ENCODE data around the gene ZDHHC14.

ZDHHC14 gene

GRCh38 chr6:157454762-157455714 is 74.0 kb downstream of the ZDHHC14 start:
- TF ChIP-seq, protein P1, sequence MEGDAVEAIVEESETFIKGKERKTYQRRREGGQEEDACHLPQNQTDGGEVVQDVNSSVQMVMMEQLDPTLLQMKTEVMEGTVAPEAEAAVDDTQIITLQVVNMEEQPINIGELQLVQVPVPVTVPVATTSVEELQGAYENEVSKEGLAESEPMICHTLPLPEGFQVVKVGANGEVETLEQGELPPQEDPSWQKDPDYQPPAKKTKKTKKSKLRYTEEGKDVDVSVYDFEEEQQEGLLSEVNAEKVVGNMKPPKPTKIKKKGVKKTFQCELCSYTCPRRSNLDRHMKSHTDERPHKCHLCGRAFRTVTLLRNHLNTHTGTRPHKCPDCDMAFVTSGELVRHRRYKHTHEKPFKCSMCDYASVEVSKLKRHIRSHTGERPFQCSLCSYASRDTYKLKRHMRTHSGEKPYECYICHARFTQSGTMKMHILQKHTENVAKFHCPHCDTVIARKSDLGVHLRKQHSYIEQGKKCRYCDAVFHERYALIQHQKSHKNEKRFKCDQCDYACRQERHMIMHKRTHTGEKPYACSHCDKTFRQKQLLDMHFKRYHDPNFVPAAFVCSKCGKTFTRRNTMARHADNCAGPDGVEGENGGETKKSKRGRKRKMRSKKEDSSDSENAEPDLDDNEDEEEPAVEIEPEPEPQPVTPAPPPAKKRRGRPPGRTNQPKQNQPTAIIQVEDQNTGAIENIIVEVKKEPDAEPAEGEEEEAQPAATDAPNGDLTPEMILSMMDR (IDR thresholded peaks at IDR 0.05; ENCODE audit: control insufficient read depth, insufficient read depth, low read depth, low read length, missing control alignments), result no peak
- DNase-seq (ENCODE audit: low read depth), result no peak
- no peak overlapping the region for H3K4me3 ChIP-seq (ENCODE audit: control insufficient read depth, low read depth, low read length)

DNA sequence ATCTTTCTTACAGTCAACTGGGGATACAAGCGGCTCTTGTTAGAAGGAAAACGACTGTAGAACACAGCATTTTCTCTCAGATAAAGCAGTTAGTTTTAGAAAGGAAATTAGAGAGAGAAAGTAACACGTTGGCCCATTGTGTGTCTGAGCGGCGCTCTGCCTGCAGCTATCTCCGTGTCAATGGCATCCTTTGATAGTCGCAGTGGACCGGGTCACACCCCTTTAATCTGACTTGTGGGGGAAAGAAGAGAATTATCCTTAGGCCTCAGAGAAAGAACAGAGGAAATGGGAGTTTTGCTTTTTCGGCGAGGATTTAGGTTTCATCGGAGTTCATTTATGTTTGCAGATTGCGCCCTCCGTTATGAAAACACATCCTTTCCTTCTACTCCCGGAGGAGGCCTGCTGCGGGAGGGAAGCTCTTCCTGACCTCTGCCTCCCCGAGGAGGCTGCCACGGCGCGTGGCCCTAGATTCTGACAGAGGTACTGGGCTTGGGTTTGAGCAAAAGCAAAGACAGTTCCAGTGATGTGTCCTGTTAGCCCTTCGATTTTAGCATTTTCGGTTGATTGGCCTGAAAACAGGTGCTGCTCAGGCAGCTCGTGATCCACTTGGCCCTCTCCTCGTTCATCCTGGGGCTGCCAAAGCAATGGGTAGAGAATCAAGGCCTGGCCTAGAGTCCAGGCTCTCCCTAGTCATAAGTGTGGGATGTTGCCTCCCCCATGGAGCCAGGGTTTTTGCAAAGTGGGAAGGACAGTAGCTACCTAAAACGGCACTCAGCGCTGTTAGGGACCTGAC is 74.9 kb downstream of the ZDHHC14 start:
- no peak overlapping the region for H3K4me3 ChIP-seq (ENCODE audit: control insufficient read depth, low read depth, low read length)
- no peak for DNase-seq (ENCODE audit: low read depth)
- TF ChIP-seq, protein P1 (IDR thresholded peaks at IDR 0.05; ENCODE audit: control insufficient read depth, insufficient read depth, low read depth, low read length, missing control alignments), result no peak

GRCh38 chr6:157456524-157456829 is 75.5 kb downstream of the ZDHHC14 start:
- TF ChIP-seq, protein P1 (IDR thresholded peaks at IDR 0.05; ENCODE audit: control insufficient read depth, insufficient read depth, low read depth, low read length, missing control alignments), result no peak
- no peak overlapping the region for H3K4me3 ChIP-seq (ENCODE audit: control insufficient read depth, low read depth, low read length)
- DNase-seq (ENCODE audit: low read depth), result no peak

DNA sequence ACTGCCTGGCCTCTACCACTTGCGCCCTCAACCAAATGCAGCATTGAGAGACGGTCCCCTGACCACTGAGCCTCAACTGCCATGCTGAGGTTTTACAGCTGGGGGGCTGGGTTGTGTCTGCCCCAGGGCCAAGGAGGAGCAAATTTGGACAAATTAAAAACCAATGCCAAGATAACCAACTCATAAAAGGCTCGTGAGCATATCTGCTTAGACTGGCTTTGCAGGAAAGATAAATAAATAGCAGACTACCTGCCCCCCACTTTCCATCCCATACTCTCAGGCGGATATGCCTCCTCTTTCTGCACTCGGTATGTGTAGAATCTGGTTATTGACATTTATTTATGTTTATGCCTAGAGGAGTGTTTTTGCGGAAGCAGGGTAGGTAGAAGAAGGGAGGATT is 76.8 kb downstream of the ZDHHC14 start:
- DNase-seq (ENCODE audit: low read depth), result no peak
- TF ChIP-seq, protein P1 (IDR thresholded peaks at IDR 0.05; ENCODE audit: control insufficient read depth, insufficient read depth, low read depth, low read length, missing control alignments), result no peak
- no peak overlapping the region for H3K4me3 ChIP-seq (ENCODE audit: control insufficient read depth, low read depth, low read length)

GRCh38 chr6:157459327-157459726 is 78.3 kb downstream of the ZDHHC14 start:
- TF ChIP-seq, protein P1 (IDR thresholded peaks at IDR 0.05; ENCODE audit: control insufficient read depth, insufficient read depth, low read depth, low read length, missing control alignments), result no peak
- H3K4me3 ChIP-seq (ENCODE audit: control insufficient read depth, low read depth, low read length), result no peak overlapping the region
- DNase-seq (ENCODE audit: low read depth), result no peak

DNA sequence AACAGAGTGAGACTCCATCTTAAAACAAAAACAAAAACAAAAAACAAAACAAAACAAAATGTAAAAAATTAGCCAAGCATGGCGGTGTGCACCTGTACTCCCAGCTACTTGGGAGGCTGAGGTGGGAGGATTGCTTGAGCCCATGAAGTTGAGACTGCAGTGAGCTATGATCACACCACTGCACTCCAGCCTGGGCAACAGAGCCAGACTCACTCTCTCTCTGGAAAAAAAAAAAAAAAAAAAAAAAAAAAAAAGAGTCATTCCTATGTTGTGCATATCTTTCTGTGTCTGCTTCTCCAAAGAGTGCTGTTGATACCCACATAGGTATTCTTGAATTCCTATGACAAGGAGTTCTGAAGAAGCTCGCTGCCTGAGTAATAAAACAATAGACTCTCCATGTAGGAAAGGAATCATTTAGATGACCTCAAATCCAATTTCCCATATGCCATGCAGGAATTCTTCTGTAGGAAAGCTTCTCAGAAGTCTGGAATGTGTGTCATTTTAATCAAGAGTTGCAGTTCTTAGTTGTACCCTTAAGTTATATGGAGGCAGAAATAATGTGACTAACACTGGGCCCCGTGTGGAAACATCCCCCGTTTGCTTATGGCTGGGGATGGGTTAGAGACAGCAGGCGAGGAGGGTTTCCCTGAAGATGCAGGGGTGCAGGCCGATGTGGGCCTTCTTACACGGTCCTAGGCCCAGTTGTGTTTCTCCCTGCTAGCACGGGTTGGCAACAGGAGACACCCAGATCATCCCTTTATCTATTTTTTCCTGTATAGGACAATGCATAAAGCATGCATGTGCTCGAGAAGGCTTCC is 79.4 kb downstream of the ZDHHC14 start:
- TF ChIP-seq, protein P1 (IDR thresholded peaks at IDR 0.05; ENCODE audit: control insufficient read depth, insufficient read depth, low read depth, low read length, missing control alignments), result no peak
- DNase-seq (ENCODE audit: low read depth), result no peak
- no peak overlapping the region for H3K4me3 ChIP-seq (ENCODE audit: control insufficient read depth, low read depth, low read length)
